K562 (cell line): ENCODE measurements around the gene ITPR2. TPM values are rescaled to one million over a fixed set of nuclear protein-coding genes. Genes with fewer than 3 reads are reported as not detected.

Experiments used
- ATAC-seq: fragments of 200-7000 bp; cut with Tn5 transposase; 3 replicates; pipeline ENCODE4 v1.9.1; 2020; ENCODE audit warnings: moderate library complexity
- BruUV-seq: library from RNA; stranded (reverse); fragments of 400-500 nt; replicated peaks from 2 replicates; lab custom pipeline; 2021; lab: Mats Ljungman, UMichigan
- CTCF ChIA-PET: fragments of 300-600 bp; formaldehyde crosslinking; extraction: SDS; loops from one replicate; lab custom pipeline; 2021; ENCODE audit warnings: low intra/inter-chr PET ratio; lab: Yijun Ruan, JAX
- POLR2A ChIA-PET: fragments of 300-600, 350-650 bp; sonication (Branson Sonifier 250); formaldehyde crosslinking; extraction: SDS; loops from one replicate; lab custom pipeline; 2021; ENCODE audit warnings: antibody characterized with exemption, inconsistent platforms; lab: Yijun Ruan, JAX
- DNase-seq, 4 experiments: peaks; one replicate each; pipeline versions ENCODE4 v3.0.0 to v3.0.0-alpha.2; 2011 to 2018; ENCODE audit warnings: low spot score in 3 of 4, mixed read lengths in 3 of 4; ENCODE audit errors: extremely low read depth in 1 of 4
- FAIRE-seq: peaks from 2 replicates; lab custom pipeline; 2011; peaks lifted over from hg19 to GRCh38; lab: Jason Lieb, UNC
- H2AFZ ChIP-seq: 2 replicates; pipeline ENCODE4 v1.6.0; 2011; ENCODE audit warnings: low read depth, low read length, control low read depth, inconsistent platforms
- H3K27ac ChIP-seq: fragments of 200-600 bp; 3 replicates; pipeline ENCODE4 v1.8.0; 2011; ENCODE audit warnings: low read depth, mild to moderate bottlenecking, control low read depth, inconsistent platforms, low read length, moderate library complexity, mixed read lengths; ENCODE audit errors: extremely low read depth
- H3K27me3 ChIP-seq, 2 experiments: fragments of 300-600 bp in 1 of 2; 2 replicates in 1 of 2; 3 replicates in 1 of 2; pipeline versions ENCODE4 v1.6.0 to v1.8.0; 2011; ENCODE audit warnings: inconsistent platforms in 2 of 2, low read length in 2 of 2, mild to moderate bottlenecking in 1 of 2, mixed read lengths in 1 of 2, moderate library complexity in 1 of 2; ENCODE audit not compliant: control insufficient read depth in 2 of 2, insufficient read depth in 2 of 2
- H3K36me3 ChIP-seq: fragments of 300-600 bp; 3 replicates; pipeline ENCODE4 v1.8.0; 2011; ENCODE audit warnings: mild to moderate bottlenecking, low read length, inconsistent platforms; ENCODE audit not compliant: control insufficient read depth, insufficient read depth
- H3K4me1 ChIP-seq, 2 experiments: fragments of 200-600 bp in 1 of 2; replicated peaks in 1 of 2; 2 replicates in 1 of 2; 3 replicates in 1 of 2; pipeline versions ENCODE4 v1.5.1 to v1.8.0; 2011; ENCODE audit warnings: inconsistent platforms in 2 of 2, low read length in 2 of 2, mild to moderate bottlenecking in 1 of 2, mixed read lengths in 1 of 2, moderate library complexity in 1 of 2; ENCODE audit not compliant: control insufficient read depth in 2 of 2, insufficient read depth in 2 of 2
- H3K4me2 ChIP-seq: 2 replicates; pipeline ENCODE4 v1.6.1; 2011; ENCODE audit warnings: low read length, control low read depth, inconsistent platforms, mixed read lengths; ENCODE audit not compliant: insufficient read depth
- H3K4me3 ChIP-seq: fragments of 200-600 bp; sonication (generic), shearing (Covaris generic); 2 replicates; pipeline ENCODE4 v1.5.1; 2016; ENCODE audit warnings: control low read depth, inconsistent platforms
- H3K79me2 ChIP-seq: fragments of 200-600 bp; 3 replicates; pipeline ENCODE4 v1.8.0; 2011; ENCODE audit warnings: low read length, inconsistent platforms; ENCODE audit not compliant: control insufficient read depth, insufficient read depth
- H3K9ac ChIP-seq, 2 experiments: 2 replicates each; pipeline versions ENCODE4 v1.6.0 to v1.6.1; 2011; ENCODE audit warnings: low read depth in 2 of 2, low read length in 2 of 2, control low read depth in 1 of 2, inconsistent platforms in 1 of 2, mild to moderate bottlenecking in 1 of 2, mixed read lengths in 1 of 2; ENCODE audit not compliant: insufficient read depth in 1 of 2
- H3K9me1 ChIP-seq: one replicate; pipeline ENCODE4 v1.6.0; 2011; ENCODE audit warnings: inconsistent platforms, mild to moderate bottlenecking, low read length, moderate library complexity; ENCODE audit not compliant: control insufficient read depth, insufficient read depth
- H3K9me3 ChIP-seq: replicated peaks from 2 replicates; pipeline ENCODE4 v1.5.1; 2011; ENCODE audit warnings: low read depth, low read length, inconsistent platforms; ENCODE audit not compliant: control insufficient read depth, insufficient read depth
- H4K20me1 ChIP-seq: replicated peaks from 2 replicates; pipeline ENCODE4 v1.6.1; 2011; ENCODE audit warnings: low read length, inconsistent platforms, mixed read lengths; ENCODE audit not compliant: control insufficient read depth, insufficient read depth
- CHAMP1 ChIP-seq: fragments of 450-650 bp; IDR thresholded peaks from 2 replicates; pipeline ENCODE4 v1.6.1; 2016; ENCODE audit warnings: mild to moderate bottlenecking
- REST ChIP-seq, 2 experiments: fragments of 450-650 bp; formaldehyde crosslinking in 1 of 2; IDR thresholded peaks; 2 replicates each; pipeline versions ENCODE4 v1.4.0 to v1.6.1; 2014 to 2020; ENCODE audit warnings: mild to moderate bottlenecking in 2 of 2, borderline replicate concordance in 1 of 2, low read depth in 1 of 2
- WGBS: fragments of 100-300 bp; shearing (Covaris generic); methylation state at CpG from one replicate; pipeline ENCODE4 v1.1.6; 2016; ENCODE audit warnings: low coverage, mixed read lengths; ENCODE audit not compliant: insufficient coverage; ENCODE audit errors: missing lambda C conversion rate; 5-methylcytosine and 5-hydroxymethylcytosine counted together
- in situ Hi-C: fragments of 300-500 bp; cut with MboI; formaldehyde crosslinking; loops from 4 replicates; pipeline ENCODE4 v1.15.0; 2018; ENCODE audit warnings: inconsistent platforms, mixed read lengths
- intact Hi-C: fragments of 100-400 bp; cut with micrococcal nuclease; formaldehyde crosslinking; loops from 2 replicates; pipeline ENCODE4 v1.14.2; 2022
- polyA plus RNA-seq, 8 experiments: library from polyadenylated mRNA; depleted of rRNA in 4 of 8; stranded (reverse) in 5 of 8; unstranded in 3 of 8; fragments of >200 nt; fragmentation: Nextera tagmentation in 2 of 8; fragmentation: Illumina TruSeq in 1 of 8; extraction: Ambion mirVana in 2 of 8; extraction: Trizol in 1 of 8; gene quantifications; 2 replicates each; pipeline versions ENCODE4 v1.2.1 to v1.2.3, GENCODE V29; 2011 to 2014; ENCODE audit warnings: inconsistent platforms in 1 of 8, missing spikeins in 1 of 8
- total RNA-seq, 7 experiments: library from RNA; depleted of rRNA in 6 of 7; stranded (reverse); fragments of >200 nt in 6 of 7; fragmentation: Illumina TruSeq in 2 of 7; extraction: Trizol in 2 of 7; gene quantifications; 2 replicates each; pipeline versions ENCODE4 v1.2.1 to v1.2.3, GENCODE V29; 2011 to 2021; ENCODE audit warnings: low replicate concordance in 1 of 7

The ITPR2 gene
- total and polyA plus RNA-seq, 9 of the 15 experiments (the other 6 are each of a cell fraction or from before 2014, with no cell fraction given) = 0.21 to 3.3 (median 0.95) TPM

GRCh38 chr12:26767865-26768264 is 65.1 kb downstream of the ITPR2 start:
- intact Hi-C loops (no loop called here), in situ Hi-C loops (no loop called here)
- TF ChIP-seq REST (IDR thresholded peaks at IDR 0.05; ENCODE audit: borderline replicate concordance) = no peak
- TF ChIP-seq REST (CRISPR knock-in tag; IDR thresholded peaks at IDR 0.05; ENCODE audit: low read depth) = no peak
- no peak for TF ChIP-seq CHAMP1
- BruUV-seq = no TSS peak
- DNase-seq = no peak
- H3K4me3 ChIP-seq = no peak overlapping the region
- H3K27ac ChIP-seq = no peak overlapping the region
- H3K36me3 ChIP-seq = no peaks in the 10 kb centered on the region
- no peak for ATAC-seq
- H4K20me1 ChIP-seq = no peaks in the 10 kb centered on the region
- ChIA-PET POLR2A (no interaction called here), CTCF (no interaction called here)
- H3K4me1 ChIP-seq = no peaks in the 10 kb centered on the region
- H3K9me3 ChIP-seq = no peaks in the 10 kb centered on the region
- no peaks in the 10 kb centered on the region for H3K27me3 ChIP-seq
- no peaks in the 10 kb centered on the region for H3K9me1 ChIP-seq
- FAIRE-seq = no peak
- WGBS = 15% methylated on average over 3 of the region's 4 CpGs
- no peak overlapping the region for H3K4me2 ChIP-seq
- no peaks in the 10 kb centered on the region for H3K79me2 ChIP-seq
- no peak overlapping the region for H2AFZ ChIP-seq
- H3K9ac ChIP-seq = no peak overlapping the region
